Neural crest cell (in vitro differentiated cells): ENCODE results near the gene RNPEP. TPM values are rescaled to one million over a fixed set of nuclear protein-coding genes. Genes with fewer than 3 reads are reported as not detected.

Experiments
- DNase-seq: peaks from one replicate; pipeline ENCODE4 v3.0.0; 2021; ENCODE audit warnings: low read depth, mixed read lengths, low spot score
- H3K27ac Mint-ChIP-seq: one replicate; pipeline ENCODE4 v1.8.0; 2021; ENCODE audit warnings: mild to moderate bottlenecking, mixed read lengths; ENCODE audit not compliant: unreplicated experiment
- H3K27me3 Mint-ChIP-seq: 2 replicates; pipeline ENCODE4 v1.8.0; 2021; ENCODE audit warnings: low read depth, mild to moderate bottlenecking, mixed read lengths
- H3K36me3 Mint-ChIP-seq: 2 replicates; pipeline ENCODE4 v1.8.0; 2021; ENCODE audit warnings: low read depth, mild to moderate bottlenecking, mixed read lengths
- H3K4me1 Mint-ChIP-seq: 2 replicates; pipeline ENCODE4 v1.8.0; 2021; ENCODE audit warnings: mixed read lengths
- H3K4me3 Mint-ChIP-seq: one replicate; pipeline ENCODE4 v1.8.0; 2021; ENCODE audit warnings: mild to moderate bottlenecking, mixed read lengths
- H3K9me3 Mint-ChIP-seq: 2 replicates; pipeline ENCODE4 v1.8.0; 2021; ENCODE audit warnings: mixed read lengths
- total RNA-seq: library from RNA; stranded (reverse); gene quantifications from 2 replicates; pipeline ENCODE4 v1.2.1, GENCODE V29; 2021
- TF ChIP-seq, protein P1 (sequence below): fragments of 200-600 bp; sonication (generic); conservative IDR thresholded peaks from 2 replicates; pipeline ENCODE4 v1.5.0; 2021; ENCODE audit warnings: antibody characterized with exemption, mild to moderate bottlenecking

RNPEP gene
- total RNA-seq, 1 donor from 2014 or later = 47.7 TPM

- TF ChIP-seq, protein P1, sequence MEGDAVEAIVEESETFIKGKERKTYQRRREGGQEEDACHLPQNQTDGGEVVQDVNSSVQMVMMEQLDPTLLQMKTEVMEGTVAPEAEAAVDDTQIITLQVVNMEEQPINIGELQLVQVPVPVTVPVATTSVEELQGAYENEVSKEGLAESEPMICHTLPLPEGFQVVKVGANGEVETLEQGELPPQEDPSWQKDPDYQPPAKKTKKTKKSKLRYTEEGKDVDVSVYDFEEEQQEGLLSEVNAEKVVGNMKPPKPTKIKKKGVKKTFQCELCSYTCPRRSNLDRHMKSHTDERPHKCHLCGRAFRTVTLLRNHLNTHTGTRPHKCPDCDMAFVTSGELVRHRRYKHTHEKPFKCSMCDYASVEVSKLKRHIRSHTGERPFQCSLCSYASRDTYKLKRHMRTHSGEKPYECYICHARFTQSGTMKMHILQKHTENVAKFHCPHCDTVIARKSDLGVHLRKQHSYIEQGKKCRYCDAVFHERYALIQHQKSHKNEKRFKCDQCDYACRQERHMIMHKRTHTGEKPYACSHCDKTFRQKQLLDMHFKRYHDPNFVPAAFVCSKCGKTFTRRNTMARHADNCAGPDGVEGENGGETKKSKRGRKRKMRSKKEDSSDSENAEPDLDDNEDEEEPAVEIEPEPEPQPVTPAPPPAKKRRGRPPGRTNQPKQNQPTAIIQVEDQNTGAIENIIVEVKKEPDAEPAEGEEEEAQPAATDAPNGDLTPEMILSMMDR = no peak
- no peaks in the 10 kb centered on the region for H3K27me3 Mint-ChIP-seq
- peak overlapping the region; percentile 58 for H3K27ac Mint-ChIP-seq
- peaks cover 27% of the 10 kb centered on the region for H3K4me1 Mint-ChIP-seq
- H3K36me3 Mint-ChIP-seq = no peaks in the 10 kb centered on the region
- peak overlapping the region; percentile 94 for H3K4me3 Mint-ChIP-seq
- H3K9me3 Mint-ChIP-seq = no peaks in the 10 kb centered on the region
- DNase-seq = no peak
Observed at GRCh38 chr1:201983380-201983805, 945 bp downstream of the RNPEP start.

GRCh38 chr1:201984446-201984845 lies 2.0 kb downstream of the RNPEP start:
- Mint-ChIP-seq H3K27ac (no peak overlapping the region), H3K4me3 (peak overlapping the region; percentile 94), H3K36me3 (no peaks in the 10 kb centered on the region), H3K27me3 (no peaks in the 10 kb centered on the region), H3K4me1 (peaks cover 27% of the 10 kb centered on the region), H3K9me3 (no peaks in the 10 kb centered on the region)
- no peak for DNase-seq
- TF ChIP-seq, protein P1 = no peak

GRCh38 chr1:201985355-201985754 lies 2.9 kb downstream of the RNPEP start:
- Mint-ChIP-seq H3K27me3 (no peaks in the 10 kb centered on the region), H3K9me3 (no peaks in the 10 kb centered on the region)

DNA sequence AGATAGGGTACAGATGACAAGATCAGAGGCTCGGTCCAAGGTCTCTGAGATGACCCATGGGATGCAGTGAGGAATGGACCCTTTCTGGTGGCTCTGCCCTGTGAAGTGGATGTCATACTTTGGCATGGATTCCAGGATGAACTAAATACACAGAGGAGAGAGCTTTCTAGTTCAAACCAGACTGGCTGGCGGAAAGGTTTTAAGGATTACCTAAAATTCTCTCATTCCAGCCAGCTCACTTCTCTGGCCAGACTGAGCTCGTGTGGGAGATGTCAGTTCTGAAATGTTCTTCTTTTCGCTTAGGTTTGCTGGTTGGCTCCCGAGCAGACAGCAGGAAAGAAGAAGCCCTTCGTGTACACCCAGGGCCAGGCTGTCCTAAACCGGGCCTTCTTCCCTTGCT lies 6.2 kb downstream of the RNPEP start:
- H3K9me3 Mint-ChIP-seq = no peaks in the 10 kb centered on the region
- H3K36me3 Mint-ChIP-seq = peaks cover 9% of the 10 kb centered on the region
- TF ChIP-seq, protein P1 = no peak
- DNase-seq = no peak
- no peak overlapping the region for H3K27ac Mint-ChIP-seq
- no peak overlapping the region for H3K4me3 Mint-ChIP-seq
- H3K4me1 Mint-ChIP-seq = peaks cover 12% of the 10 kb centered on the region
- no peaks in the 10 kb centered on the region for H3K27me3 Mint-ChIP-seq

More at GRCh38 chr1:201985355-201985754, 2.9 kb downstream of the RNPEP start:
- no peak overlapping the region for H3K27ac Mint-ChIP-seq
- TF ChIP-seq, protein P1 = no peak
- peak overlapping the region; percentile 80 for H3K4me3 Mint-ChIP-seq
- peaks cover 3% of the 10 kb centered on the region for H3K36me3 Mint-ChIP-seq
- peaks cover 27% of the 10 kb centered on the region for H3K4me1 Mint-ChIP-seq
- DNase-seq = no peak

DNA sequence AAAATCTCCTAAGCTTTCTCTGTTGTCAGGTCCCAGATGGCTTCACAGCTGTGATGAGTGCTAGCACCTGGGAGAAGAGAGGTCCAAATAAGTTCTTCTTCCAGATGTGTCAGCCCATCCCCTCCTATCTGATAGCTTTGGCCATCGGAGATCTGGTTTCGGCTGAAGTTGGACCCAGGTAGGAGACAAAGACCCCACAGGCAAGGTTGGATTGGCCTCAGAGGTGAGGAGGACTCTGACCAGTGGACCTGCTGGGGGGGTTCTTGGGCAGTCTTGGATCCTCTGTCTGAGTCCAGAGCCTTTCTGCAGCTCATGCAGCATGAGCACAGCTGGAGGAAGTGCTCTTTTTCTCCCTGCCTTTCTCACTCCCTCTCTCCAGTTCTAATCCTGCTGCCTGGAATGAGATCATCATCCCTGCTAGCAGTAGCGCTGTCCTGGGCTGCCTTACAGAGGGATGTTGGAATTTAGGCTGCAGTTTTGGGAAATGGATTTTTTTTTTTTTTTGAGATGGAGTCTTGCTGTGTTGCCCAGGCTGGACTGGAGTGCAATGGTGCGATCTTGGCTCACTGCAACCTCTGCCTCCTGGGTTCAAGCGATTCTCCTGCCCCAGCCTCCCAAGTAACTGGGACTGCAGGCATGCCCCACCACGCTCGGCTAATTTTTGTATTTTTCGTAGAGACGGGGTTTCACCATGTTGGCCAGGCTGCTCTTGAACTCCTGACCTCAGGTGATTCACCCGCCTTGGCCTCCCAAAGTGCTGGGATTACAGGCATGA lies 7.1 kb downstream of the RNPEP start:
- no peak overlapping the region for H3K27ac Mint-ChIP-seq
- peaks cover 4% of the 10 kb centered on the region for H3K4me1 Mint-ChIP-seq
- TF ChIP-seq, protein P1 = no peak
- H3K4me3 Mint-ChIP-seq = no peak overlapping the region
- DNase-seq = no peak
- no peaks in the 10 kb centered on the region for H3K27me3 Mint-ChIP-seq
- H3K36me3 Mint-ChIP-seq = peaks cover 18% of the 10 kb centered on the region
- no peaks in the 10 kb centered on the region for H3K9me3 Mint-ChIP-seq
